Measurements from ENCODE around the gene TRAIP. TPM values are rescaled to one million over a fixed set of nuclear protein-coding genes. Genes with fewer than 3 reads are reported as not detected.
"Not testable (repeated sequence)": the region's sequence is repeated elsewhere in the genome, so short reads cannot be mapped to it uniquely, and the experiment has no call there.

Gene TRAIP
- total RNA-seq, 1 donor from 2014 or later = 2.3 TPM

GRCh38 chr3:49788056-49788455 lies 68.3 kb downstream of the TRAIP start:
- no peak overlapping the region for H3K27ac Mint-ChIP-seq (ENCODE audit: unreplicated experiment)
- TF ChIP-seq CTCF (IDR thresholded peaks at IDR 0.05) = no peak
- peak; percentile 26 for DNase-seq (ENCODE audit: low spot score)
- H3K27me3 Mint-ChIP-seq (ENCODE audit: low read depth) = no peaks in the 10 kb centered on the region
- H3K9me3 Mint-ChIP-seq (ENCODE audit: low read depth) = no peaks in the 10 kb centered on the region
- peaks cover 24% of the 10 kb centered on the region for H3K4me1 Mint-ChIP-seq (ENCODE audit: low read depth)
- H3K4me3 Mint-ChIP-seq (ENCODE audit: unreplicated experiment) = no peak overlapping the region
- H3K36me3 Mint-ChIP-seq (ENCODE audit: low read depth) = peaks cover 1% of the 10 kb centered on the region

- no peaks in the 10 kb centered on the region for H3K9me3 Mint-ChIP-seq (ENCODE audit: low read depth)
- no peak for DNase-seq (ENCODE audit: low spot score)
- H3K27ac Mint-ChIP-seq (ENCODE audit: unreplicated experiment) = peak overlapping the region; percentile 12
- peaks cover 1% of the 10 kb centered on the region for H3K36me3 Mint-ChIP-seq (ENCODE audit: low read depth)
- no peak for TF ChIP-seq CTCF (IDR thresholded peaks at IDR 0.05)
- peaks cover 24% of the 10 kb centered on the region for H3K4me1 Mint-ChIP-seq (ENCODE audit: low read depth)
- no peak overlapping the region for H3K4me3 Mint-ChIP-seq (ENCODE audit: unreplicated experiment)
- H3K27me3 Mint-ChIP-seq (ENCODE audit: low read depth) = no peaks in the 10 kb centered on the region
These were observed 68.8 kb downstream of the TRAIP start for GRCh38 chr3:49787536-49787935.

GRCh38 chr3:49787182-49787464 lies 69.2 kb downstream of the TRAIP start:
- no peak for DNase-seq (ENCODE audit: low spot score)
- Mint-ChIP-seq H3K36me3 (ENCODE audit: low read depth) (peaks cover 1% of the 10 kb centered on the region), H3K9me3 (ENCODE audit: low read depth) (no peaks in the 10 kb centered on the region), H3K27me3 (ENCODE audit: low read depth) (no peaks in the 10 kb centered on the region), H3K4me3 (ENCODE audit: unreplicated experiment) (peak overlapping the region; percentile 81), H3K4me1 (ENCODE audit: low read depth) (peaks cover 24% of the 10 kb centered on the region), H3K27ac (ENCODE audit: unreplicated experiment) (peak overlapping the region; percentile 97)
- no peak for TF ChIP-seq CTCF (IDR thresholded peaks at IDR 0.05)

GRCh38 chr3:49786357-49787181 lies 69.8 kb downstream of the TRAIP start, which contains the start of gene IP6K1:
Gene IP6K1, minus strand, starts transcription at chr3:49786542. Its CDS starts 38,502 bp downstream, at chr3:49748040.
- Mint-ChIP-seq H3K27ac (ENCODE audit: unreplicated experiment) (peak within 1 kb of the TSS; percentile 97), H3K4me1 (ENCODE audit: low read depth) (peaks cover 25% of the 10 kb centered on the region), H3K4me3 (ENCODE audit: unreplicated experiment) (peak within 1 kb of the TSS; percentile 81), H3K9me3 (ENCODE audit: low read depth) (no peaks in the 10 kb centered on the region), H3K36me3 (ENCODE audit: low read depth) (peaks cover 1% of the 10 kb centered on the region), H3K27me3 (ENCODE audit: low read depth) (no peaks in the 10 kb centered on the region)
- no peak for TF ChIP-seq CTCF (IDR thresholded peaks at IDR 0.05)
- peak; percentile 100 for DNase-seq (ENCODE audit: low spot score)

GRCh38 chr3:49785565-49786356 lies 70.6 kb downstream of the TRAIP start:
- no peaks in the 10 kb centered on the region for H3K27me3 Mint-ChIP-seq (ENCODE audit: low read depth)
- peak overlapping the region; percentile 80 for H3K27ac Mint-ChIP-seq (ENCODE audit: unreplicated experiment)
- no peak for TF ChIP-seq CTCF (IDR thresholded peaks at IDR 0.05)
- DNase-seq (ENCODE audit: low spot score) = peak; percentile 86
- H3K4me3 Mint-ChIP-seq (ENCODE audit: unreplicated experiment) = peak overlapping the region; percentile 81
- peaks cover 32% of the 10 kb centered on the region for H3K4me1 Mint-ChIP-seq (ENCODE audit: low read depth)
- H3K36me3 Mint-ChIP-seq (ENCODE audit: low read depth) = peaks cover 3% of the 10 kb centered on the region
- H3K9me3 Mint-ChIP-seq (ENCODE audit: low read depth) = no peaks in the 10 kb centered on the region

GRCh38 chr3:49782277-49782676 lies 74.1 kb downstream of the TRAIP start:
- DNase-seq (ENCODE audit: low spot score) = peak; percentile 51
- not testable (repeated sequence) for H3K4me3 Mint-ChIP-seq (ENCODE audit: unreplicated experiment); H3K36me3 Mint-ChIP-seq (ENCODE audit: low read depth); H3K27ac Mint-ChIP-seq (ENCODE audit: unreplicated experiment); H3K9me3 Mint-ChIP-seq (ENCODE audit: low read depth); H3K27me3 Mint-ChIP-seq (ENCODE audit: low read depth)
- peaks cover 46% of the 10 kb centered on the region for H3K4me1 Mint-ChIP-seq (ENCODE audit: low read depth)

All from chondrocyte (in vitro differentiated cells).